ENCODE results near the gene GPR161. TPM values are rescaled to one million over a fixed set of nuclear protein-coding genes. Genes with fewer than 3 reads are reported as not detected.

GPR161 gene
- total and polyA plus RNA-seq, 2 experiments from 2014 or later = 7.9 to 11.6 TPM

DNA sequence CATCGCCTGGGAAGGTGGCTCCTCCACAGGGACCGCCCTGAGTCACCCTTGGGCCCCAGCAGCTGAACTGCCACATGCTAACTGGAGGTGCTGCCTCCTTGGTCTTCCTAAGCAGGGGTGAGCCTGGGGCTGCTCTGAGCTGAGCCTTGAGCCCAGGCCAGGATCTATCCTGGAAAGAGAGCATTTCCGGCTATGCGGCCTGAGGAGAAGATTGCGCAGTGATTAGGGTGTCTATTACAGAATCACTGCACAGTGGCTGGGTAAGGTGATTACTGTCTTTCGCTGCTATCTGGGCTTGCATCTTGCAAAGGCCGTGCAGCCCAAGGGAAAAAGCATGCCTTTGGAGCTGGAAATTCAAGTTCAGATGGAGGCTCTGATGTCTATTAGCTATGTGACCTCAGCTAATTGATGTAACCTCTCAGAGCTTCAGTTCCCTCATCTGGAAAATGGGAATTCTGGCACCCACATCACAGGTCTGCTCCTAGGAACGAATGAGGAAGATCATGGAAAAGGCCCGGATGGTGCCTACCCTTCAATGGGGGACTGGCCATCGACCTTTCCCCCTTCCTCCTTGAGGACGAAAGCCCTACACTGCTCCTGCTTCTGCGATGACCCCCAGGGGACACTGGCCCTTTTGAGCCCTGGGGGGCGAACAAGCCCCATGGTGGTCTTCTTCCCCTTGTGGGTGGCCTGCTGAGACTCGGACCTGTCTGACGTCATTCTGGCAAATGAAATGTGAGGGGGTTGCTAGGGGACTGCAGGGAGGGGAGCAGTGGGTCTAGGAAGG is 38.0 kb downstream of the GPR161 start:
- no peak overlapping the region for H2AFZ ChIP-seq
- H3K4me1 ChIP-seq (ENCODE audit: insufficient read depth) = no peaks in the 10 kb centered on the region
- H3K9me3 Mint-ChIP-seq = no peaks in the 10 kb centered on the region
- H3K36me3 ChIP-seq (ENCODE audit: insufficient read depth) = no peaks in the 10 kb centered on the region
- H3K27me3 Mint-ChIP-seq (ENCODE audit: insufficient read depth, low read depth, poor library complexity) = peaks cover 2% of the 10 kb centered on the region
- no peak for DNase-seq (ENCODE audit: low spot score)
- ATAC-seq = no peak
- no peaks in the 10 kb centered on the region for H4K20me1 ChIP-seq (replicated peaks; ENCODE audit: insufficient read depth)
- no peak overlapping the region for H3K4me3 ChIP-seq
- no peak overlapping the region for H3K4me2 ChIP-seq
- TF ChIP-seq POLR2AphosphoS5 (IDR thresholded peaks at IDR 0.05; ENCODE audit: low read depth) (no peak), CREB1 (CRISPR knock-in tag; IDR thresholded peaks at IDR 0.05; ENCODE audit: low read depth) (no peak), STAT1 (IDR thresholded peaks at IDR 0.05; ENCODE audit: unreplicated experiment) (no peak), JUNB (IDR thresholded peaks at IDR 0.05; ENCODE audit: unreplicated experiment) (no peak), ZNF331 (CRISPR knock-in tag; IDR thresholded peaks at IDR 0.05; ENCODE audit: low read depth) (no peak), ZNF114 (CRISPR knock-in tag; IDR thresholded peaks at IDR 0.05) (no peak), EZH2 (IDR thresholded peaks at IDR 0.05; ENCODE audit: low read depth, unreplicated experiment) (no peak), EZH2phosphoT487 (IDR thresholded peaks at IDR 0.05; ENCODE audit: unreplicated experiment) (no peak), NANOG (IDR thresholded peaks at IDR 0.05; ENCODE audit: borderline replicate concordance) (no peak), ZNF462 (CRISPR knock-in tag; IDR thresholded peaks at IDR 0.05) (no peak)
- TF ChIP-seq, protein P1, sequence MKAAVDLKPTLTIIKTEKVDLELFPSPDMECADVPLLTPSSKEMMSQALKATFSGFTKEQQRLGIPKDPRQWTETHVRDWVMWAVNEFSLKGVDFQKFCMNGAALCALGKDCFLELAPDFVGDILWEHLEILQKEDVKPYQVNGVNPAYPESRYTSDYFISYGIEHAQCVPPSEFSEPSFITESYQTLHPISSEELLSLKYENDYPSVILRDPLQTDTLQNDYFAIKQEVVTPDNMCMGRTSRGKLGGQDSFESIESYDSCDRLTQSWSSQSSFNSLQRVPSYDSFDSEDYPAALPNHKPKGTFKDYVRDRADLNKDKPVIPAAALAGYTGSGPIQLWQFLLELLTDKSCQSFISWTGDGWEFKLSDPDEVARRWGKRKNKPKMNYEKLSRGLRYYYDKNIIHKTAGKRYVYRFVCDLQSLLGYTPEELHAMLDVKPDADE (IDR thresholded peaks at IDR 0.05) = no peak
- TF ChIP-seq, protein P2, sequence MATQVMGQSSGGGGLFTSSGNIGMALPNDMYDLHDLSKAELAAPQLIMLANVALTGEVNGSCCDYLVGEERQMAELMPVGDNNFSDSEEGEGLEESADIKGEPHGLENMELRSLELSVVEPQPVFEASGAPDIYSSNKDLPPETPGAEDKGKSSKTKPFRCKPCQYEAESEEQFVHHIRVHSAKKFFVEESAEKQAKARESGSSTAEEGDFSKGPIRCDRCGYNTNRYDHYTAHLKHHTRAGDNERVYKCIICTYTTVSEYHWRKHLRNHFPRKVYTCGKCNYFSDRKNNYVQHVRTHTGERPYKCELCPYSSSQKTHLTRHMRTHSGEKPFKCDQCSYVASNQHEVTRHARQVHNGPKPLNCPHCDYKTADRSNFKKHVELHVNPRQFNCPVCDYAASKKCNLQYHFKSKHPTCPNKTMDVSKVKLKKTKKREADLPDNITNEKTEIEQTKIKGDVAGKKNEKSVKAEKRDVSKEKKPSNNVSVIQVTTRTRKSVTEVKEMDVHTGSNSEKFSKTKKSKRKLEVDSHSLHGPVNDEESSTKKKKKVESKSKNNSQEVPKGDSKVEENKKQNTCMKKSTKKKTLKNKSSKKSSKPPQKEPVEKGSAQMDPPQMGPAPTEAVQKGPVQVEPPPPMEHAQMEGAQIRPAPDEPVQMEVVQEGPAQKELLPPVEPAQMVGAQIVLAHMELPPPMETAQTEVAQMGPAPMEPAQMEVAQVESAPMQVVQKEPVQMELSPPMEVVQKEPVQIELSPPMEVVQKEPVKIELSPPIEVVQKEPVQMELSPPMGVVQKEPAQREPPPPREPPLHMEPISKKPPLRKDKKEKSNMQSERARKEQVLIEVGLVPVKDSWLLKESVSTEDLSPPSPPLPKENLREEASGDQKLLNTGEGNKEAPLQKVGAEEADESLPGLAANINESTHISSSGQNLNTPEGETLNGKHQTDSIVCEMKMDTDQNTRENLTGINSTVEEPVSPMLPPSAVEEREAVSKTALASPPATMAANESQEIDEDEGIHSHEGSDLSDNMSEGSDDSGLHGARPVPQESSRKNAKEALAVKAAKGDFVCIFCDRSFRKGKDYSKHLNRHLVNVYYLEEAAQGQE (IDR thresholded peaks at IDR 0.05; ENCODE audit: unreplicated experiment) = no peak
- TF ChIP-seq, protein P3, sequence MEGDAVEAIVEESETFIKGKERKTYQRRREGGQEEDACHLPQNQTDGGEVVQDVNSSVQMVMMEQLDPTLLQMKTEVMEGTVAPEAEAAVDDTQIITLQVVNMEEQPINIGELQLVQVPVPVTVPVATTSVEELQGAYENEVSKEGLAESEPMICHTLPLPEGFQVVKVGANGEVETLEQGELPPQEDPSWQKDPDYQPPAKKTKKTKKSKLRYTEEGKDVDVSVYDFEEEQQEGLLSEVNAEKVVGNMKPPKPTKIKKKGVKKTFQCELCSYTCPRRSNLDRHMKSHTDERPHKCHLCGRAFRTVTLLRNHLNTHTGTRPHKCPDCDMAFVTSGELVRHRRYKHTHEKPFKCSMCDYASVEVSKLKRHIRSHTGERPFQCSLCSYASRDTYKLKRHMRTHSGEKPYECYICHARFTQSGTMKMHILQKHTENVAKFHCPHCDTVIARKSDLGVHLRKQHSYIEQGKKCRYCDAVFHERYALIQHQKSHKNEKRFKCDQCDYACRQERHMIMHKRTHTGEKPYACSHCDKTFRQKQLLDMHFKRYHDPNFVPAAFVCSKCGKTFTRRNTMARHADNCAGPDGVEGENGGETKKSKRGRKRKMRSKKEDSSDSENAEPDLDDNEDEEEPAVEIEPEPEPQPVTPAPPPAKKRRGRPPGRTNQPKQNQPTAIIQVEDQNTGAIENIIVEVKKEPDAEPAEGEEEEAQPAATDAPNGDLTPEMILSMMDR (conservative IDR thresholded peaks at IDR 0.05; ENCODE audit: low read depth in 2 of 2) = no peak
- no peak overlapping the region for H3K27ac ChIP-seq (ENCODE audit: low read depth)
- H3K36me3 Mint-ChIP-seq (ENCODE audit: low read depth) = peaks cover 12% of the 10 kb centered on the region; the same call in 2 of the 3 replicates
- H3K4me1 Mint-ChIP-seq = no peaks in the 10 kb centered on the region
- no peak overlapping the region for H3K27ac Mint-ChIP-seq
- no peaks in the 10 kb centered on the region for H3K9me2 ChIP-seq (ENCODE audit: insufficient read depth)
- no peaks in the 10 kb centered on the region for H3K79me2 ChIP-seq (replicated peaks; ENCODE audit: insufficient read depth)
- no peaks in the 10 kb centered on the region for H3F3A ChIP-seq (replicated peaks; ENCODE audit: low read depth)
- no peaks in the 10 kb centered on the region for H3K27me3 ChIP-seq (ENCODE audit: insufficient read depth)
- H3K4me3 Mint-ChIP-seq = no peak overlapping the region
